ENCODE data around the gene TMEM72. TPM values are rescaled to one million over a fixed set of nuclear protein-coding genes. Genes with fewer than 3 reads are reported as not detected.

The TMEM72 gene
- total and polyA plus RNA-seq, 2 of the 13 experiments (the other 11 are each of a cell fraction or from before 2014, with no cell fraction given) = 0.04 TPM; not detected in 1

- TF ChIP-seq ZNF180 (CRISPR knock-in tag; IDR thresholded peaks at IDR 0.05; ENCODE audit: borderline replicate concordance, low read depth) = no peak
- TF ChIP-seq ZBTB4 (CRISPR knock-in tag; IDR thresholded peaks at IDR 0.05; ENCODE audit: borderline replicate concordance) = no peak
- TF ChIP-seq ZNF10 (CRISPR knock-in tag; IDR thresholded peaks at IDR 0.05; ENCODE audit: borderline replicate concordance, low read depth) = no peak
- peak; percentile 48; the same call in 1 of the 2 replicates for TF ChIP-seq FOXA3 (CRISPR knock-in tag; IDR thresholded peaks at IDR 0.05)
- peak; percentile 71 for TF ChIP-seq ARID5B (CRISPR knock-in tag; IDR thresholded peaks at IDR 0.05)
- peak in 1 of 2 experiments; percentile 79; a peak in 1 of 4 replicates for TF ChIP-seq EP300 (IDR thresholded peaks at IDR 0.05; ENCODE audit: low read depth in 2 of 2, low read length in 2 of 2)
- TF ChIP-seq EP300 (CRISPR knock-in tag; IDR thresholded peaks at IDR 0.05; ENCODE audit: borderline replicate concordance) = peak; percentile 33; the same call in 1 of the 2 replicates
- no peak for TF ChIP-seq SIN3A (IDR thresholded peaks at IDR 0.05; ENCODE audit: borderline replicate concordance, low read depth, low read length)
- TF ChIP-seq NR2F2 (IDR thresholded peaks at IDR 0.05; ENCODE audit: borderline replicate concordance, low read depth) = peak; percentile 87
- no peak for TF ChIP-seq ATAD3A (CRISPR knock-in tag; IDR thresholded peaks at IDR 0.05)
- no peak for TF ChIP-seq ZSCAN22 (CRISPR knock-in tag; IDR thresholded peaks at IDR 0.05)
- TF ChIP-seq TRIM24 (CRISPR knock-in tag; IDR thresholded peaks at IDR 0.05) = no peak
- TF ChIP-seq THRA (CRISPR knock-in tag; IDR thresholded peaks at IDR 0.05; ENCODE audit: borderline replicate concordance) = no peak; the same call in 1 of the 2 replicates
- peak; percentile 96 for TF ChIP-seq TEAD3 (CRISPR knock-in tag; optimal IDR thresholded peaks at IDR 0.05; ENCODE audit: borderline replicate concordance)
- no peak for TF ChIP-seq ZNF30 (CRISPR knock-in tag; IDR thresholded peaks at IDR 0.05)
- TF ChIP-seq SALL1 (CRISPR knock-in tag; IDR thresholded peaks at IDR 0.05) = peak; percentile 48; the same call in 1 of the 2 replicates
- no peak for TF ChIP-seq FOXO4 (CRISPR knock-in tag; conservative IDR thresholded peaks at IDR 0.05)
- TF ChIP-seq ZNF576 (CRISPR knock-in tag; IDR thresholded peaks at IDR 0.05) = no peak
- TF ChIP-seq SNAPC5 (CRISPR knock-in tag; IDR thresholded peaks at IDR 0.05; ENCODE audit: borderline replicate concordance) = no peak
Measured at GRCh38 chr10:44952779-44953231, 41.7 kb downstream of the TMEM72 start (continued).
